HFF-Myc (cell line): ENCODE results near the gene C11orf52.

Source experiments
- DNase-seq: peaks from one replicate; pipeline ENCODE4 v3.0.0-alpha.2; 2011; ENCODE audit warnings: low read depth; ENCODE audit errors: extremely low read depth
- H3K4me3 ChIP-seq: replicated peaks from 2 replicates; pipeline ENCODE4 v1.5.1; 2011; ENCODE audit warnings: low read depth, mild to moderate bottlenecking, control low read depth, low read length
- TF ChIP-seq, protein P1 (sequence below): IDR thresholded peaks from 2 replicates; pipeline ENCODE4 v1.5.1; 2012; ENCODE audit warnings: mild to moderate bottlenecking, low read depth, low read length, control low read depth; ENCODE audit errors: missing control alignments

The C11orf52 gene

DNA sequence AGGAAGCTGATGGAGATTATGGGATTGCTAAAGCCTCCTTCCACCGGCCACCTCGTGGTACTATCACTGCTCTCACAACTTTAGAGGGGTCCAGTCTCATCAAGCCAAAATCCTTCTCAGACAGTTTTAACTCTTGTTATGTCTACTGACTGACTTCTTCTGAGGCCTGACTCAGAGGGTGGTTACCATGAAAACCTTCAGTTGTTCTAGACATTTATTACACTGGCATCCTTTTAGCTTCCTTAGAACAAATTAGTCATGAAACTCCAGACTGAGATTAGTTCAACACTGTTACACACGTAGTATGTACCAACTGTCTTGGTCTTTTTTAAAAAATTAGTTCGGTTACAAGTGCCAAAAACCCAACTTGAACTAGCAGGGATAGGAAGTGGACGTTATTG, 25.9 kb downstream of the C11orf52 start:
- no peak overlapping the region for H3K4me3 ChIP-seq
- TF ChIP-seq, protein P1, sequence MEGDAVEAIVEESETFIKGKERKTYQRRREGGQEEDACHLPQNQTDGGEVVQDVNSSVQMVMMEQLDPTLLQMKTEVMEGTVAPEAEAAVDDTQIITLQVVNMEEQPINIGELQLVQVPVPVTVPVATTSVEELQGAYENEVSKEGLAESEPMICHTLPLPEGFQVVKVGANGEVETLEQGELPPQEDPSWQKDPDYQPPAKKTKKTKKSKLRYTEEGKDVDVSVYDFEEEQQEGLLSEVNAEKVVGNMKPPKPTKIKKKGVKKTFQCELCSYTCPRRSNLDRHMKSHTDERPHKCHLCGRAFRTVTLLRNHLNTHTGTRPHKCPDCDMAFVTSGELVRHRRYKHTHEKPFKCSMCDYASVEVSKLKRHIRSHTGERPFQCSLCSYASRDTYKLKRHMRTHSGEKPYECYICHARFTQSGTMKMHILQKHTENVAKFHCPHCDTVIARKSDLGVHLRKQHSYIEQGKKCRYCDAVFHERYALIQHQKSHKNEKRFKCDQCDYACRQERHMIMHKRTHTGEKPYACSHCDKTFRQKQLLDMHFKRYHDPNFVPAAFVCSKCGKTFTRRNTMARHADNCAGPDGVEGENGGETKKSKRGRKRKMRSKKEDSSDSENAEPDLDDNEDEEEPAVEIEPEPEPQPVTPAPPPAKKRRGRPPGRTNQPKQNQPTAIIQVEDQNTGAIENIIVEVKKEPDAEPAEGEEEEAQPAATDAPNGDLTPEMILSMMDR: no peak
- no peak for DNase-seq

DNA sequence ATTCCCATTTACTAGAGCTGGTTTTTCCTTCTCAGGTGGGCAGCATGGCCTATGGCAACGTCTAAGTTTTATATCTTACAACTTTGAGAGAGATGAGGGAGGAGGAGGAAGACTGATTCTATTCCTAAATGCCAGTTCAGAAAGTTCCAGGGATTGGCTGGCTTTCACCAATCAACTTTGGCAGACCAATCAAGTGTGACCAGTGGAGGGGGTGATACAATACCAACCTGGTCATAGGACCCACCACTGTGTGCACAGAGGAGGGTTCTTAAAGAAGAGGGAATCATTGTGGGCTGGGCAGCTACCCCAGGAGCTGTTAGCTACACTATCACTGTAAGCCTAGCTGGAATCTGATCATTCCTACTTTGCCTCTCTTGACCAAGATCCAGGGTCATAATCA, 26.5 kb downstream of the C11orf52 start:
- TF ChIP-seq, protein P1: no peak
- no peak overlapping the region for H3K4me3 ChIP-seq
- DNase-seq: no peak

DNA sequence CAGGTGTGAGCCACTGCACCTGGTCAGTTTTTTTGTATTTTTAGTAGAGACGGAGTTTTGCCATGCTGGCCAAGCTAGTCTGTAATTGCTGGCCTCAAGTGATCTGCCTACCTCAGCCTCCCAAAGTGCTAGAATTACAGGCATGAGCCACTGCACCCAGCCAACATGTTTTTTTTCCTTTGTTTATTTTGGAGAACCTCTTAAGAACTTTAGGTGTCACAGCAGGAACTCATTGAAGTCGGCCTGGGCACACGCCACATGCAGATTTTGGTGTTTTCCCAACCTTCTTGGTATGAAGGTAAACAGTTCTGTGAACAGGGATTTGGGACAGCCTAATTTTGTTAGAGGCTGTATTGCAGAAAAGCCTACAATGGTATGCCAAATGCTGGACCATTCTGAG, 27.8 kb downstream of the C11orf52 start:
- TF ChIP-seq, protein P1: no peak
- no peak for DNase-seq
- H3K4me3 ChIP-seq: no peak overlapping the region

DNA sequence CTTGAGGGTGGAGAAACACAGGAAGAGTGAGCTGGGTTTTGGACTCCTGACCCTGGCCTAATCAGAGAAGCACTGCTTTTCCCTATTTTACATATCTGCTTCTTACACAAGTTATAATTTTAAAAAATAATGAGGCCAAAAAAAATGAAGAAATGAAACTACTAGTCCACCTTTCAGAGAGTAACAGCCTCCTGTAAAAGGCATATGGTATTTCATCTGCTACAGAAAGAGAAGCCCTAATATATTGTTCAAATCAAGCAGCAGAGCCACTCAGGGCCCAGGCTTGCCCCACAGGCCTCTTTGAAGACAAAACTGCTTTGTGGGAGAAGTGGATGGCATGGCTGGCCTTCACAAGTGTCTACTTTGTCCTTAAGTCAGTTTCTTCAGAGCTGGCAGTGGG, 28.4 kb downstream of the C11orf52 start:
- TF ChIP-seq, protein P1: no peak
- no peak overlapping the region for H3K4me3 ChIP-seq
- no peak for DNase-seq

DNA sequence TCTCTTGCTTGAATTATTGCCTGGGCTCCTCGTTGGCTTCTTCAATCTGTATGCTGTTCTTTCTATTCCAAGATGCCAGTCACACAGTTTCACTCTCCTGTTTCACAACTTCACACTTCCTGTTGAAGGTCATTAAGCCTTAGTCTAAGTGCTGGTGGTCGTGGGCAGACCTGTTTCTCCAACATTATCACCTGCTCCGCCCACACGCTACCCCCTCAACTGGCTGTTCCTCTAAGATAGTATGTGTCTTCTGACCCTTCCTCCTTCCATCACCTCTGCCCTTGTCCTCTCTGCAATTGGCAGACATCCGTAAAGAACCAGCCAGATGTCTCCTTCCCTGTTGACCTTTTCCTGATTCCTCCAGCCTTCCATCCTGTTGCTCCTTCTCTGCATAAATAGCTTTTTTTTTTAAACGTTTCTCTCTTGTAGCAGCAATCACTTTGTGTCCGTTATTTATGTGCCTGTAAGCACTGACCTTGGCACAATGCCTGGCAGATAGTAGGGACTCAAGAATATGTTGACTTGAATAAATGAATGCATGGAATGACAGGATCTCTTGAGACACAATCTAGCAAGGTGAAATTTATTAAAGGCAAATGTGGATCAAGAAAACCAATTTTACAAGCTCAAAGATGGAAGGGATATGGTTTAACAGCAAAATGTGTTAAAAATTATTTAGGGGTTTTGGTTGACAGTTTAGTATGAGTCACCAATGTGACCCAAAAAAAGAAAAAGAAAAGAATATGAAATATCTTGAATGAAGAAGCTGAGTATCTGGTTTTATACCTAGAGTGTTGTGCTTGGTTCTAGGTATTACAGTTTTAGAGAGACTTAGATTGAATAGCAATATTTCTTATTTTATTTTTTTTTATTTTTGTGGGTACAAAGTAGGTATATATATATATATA, 31.1 kb downstream of the C11orf52 start:
- TF ChIP-seq, protein P1: no peak
- DNase-seq: no peak
- no peak overlapping the region for H3K4me3 ChIP-seq

DNA sequence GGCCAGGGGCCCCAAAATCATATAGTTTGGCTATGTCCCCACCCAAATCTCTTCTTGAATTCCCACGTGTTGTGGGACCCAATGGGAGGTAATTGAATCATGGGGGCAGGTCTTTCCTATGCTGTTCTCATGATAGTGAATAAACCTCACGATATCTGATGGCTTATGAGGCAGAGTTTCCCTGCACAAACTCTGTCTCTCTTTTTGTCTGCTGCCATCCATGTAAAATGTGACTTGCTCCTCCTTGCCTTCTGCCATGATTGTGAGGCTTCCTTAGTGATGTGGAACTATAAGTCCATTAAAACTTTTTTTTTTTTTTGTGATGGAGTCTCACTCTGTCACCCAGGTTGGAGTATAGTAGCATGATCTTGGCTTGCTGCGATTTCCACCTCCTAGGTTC, 32.9 kb downstream of the C11orf52 start:
- DNase-seq: no peak
- TF ChIP-seq, protein P1: no peak
- no peak overlapping the region for H3K4me3 ChIP-seq
